Rectal smooth muscle tissue (tissue), 1 donor: ENCODE data around the gene CHMP5.

ENCODE experiments used
- H3K27ac ChIP-seq: one replicate; pipeline ENCODE4 v1.7.0; 2013; ENCODE audit warnings: low read depth, low read length, inconsistent platforms
- H3K27me3 ChIP-seq: one replicate; pipeline ENCODE4 v1.7.0; 2013; ENCODE audit warnings: low read length; ENCODE audit not compliant: control insufficient read depth, insufficient read depth
- H3K36me3 ChIP-seq: one replicate; pipeline ENCODE4 v1.7.0; 2013; ENCODE audit warnings: low read length; ENCODE audit not compliant: control insufficient read depth, insufficient read depth
- H3K4me1 ChIP-seq: one replicate; pipeline ENCODE4 v1.7.0; 2013; ENCODE audit warnings: low read length; ENCODE audit not compliant: control insufficient read depth, insufficient read depth
- H3K4me3 ChIP-seq: one replicate; pipeline ENCODE4 v1.7.0; 2013; ENCODE audit warnings: low read length
- H3K9ac ChIP-seq: one replicate; pipeline ENCODE4 v1.7.0; 2013; ENCODE audit warnings: low read length

CHMP5 gene

GRCh38 chr9:33264473-33265177 is at the start of gene CHMP5, which contains the start of gene BAG1:
Gene CHMP5 (plus strand): TSS chr9:33265049. CDS start chr9:33265079, 30 bp downstream.
Gene BAG1 (minus strand): TSS chr9:33264708.
- H3K4me3 ChIP-seq = peak within 1 kb of the TSS; percentile 100
- peaks cover 19% of the 10 kb centered on the region for H3K36me3 ChIP-seq
- peaks cover 17% of the 10 kb centered on the region for H3K4me1 ChIP-seq
- peak within 1 kb of the TSS; percentile 99 for H3K9ac ChIP-seq
- H3K27me3 ChIP-seq = no peaks in the 10 kb centered on the region
- peak within 1 kb of the TSS; percentile 91 for H3K27ac ChIP-seq

GRCh38 chr9:33220681-33221567 is 43.9 kb upstream of the CHMP5 start:
- H3K4me1 ChIP-seq = no peaks in the 10 kb centered on the region
- H3K27ac ChIP-seq = no peak overlapping the region
- H3K4me3 ChIP-seq = no peak overlapping the region
- no peaks in the 10 kb centered on the region for H3K36me3 ChIP-seq
- H3K9ac ChIP-seq = no peak overlapping the region
- H3K27me3 ChIP-seq = no peaks in the 10 kb centered on the region

- H3K4me1 ChIP-seq = no peaks in the 10 kb centered on the region
- no peaks in the 10 kb centered on the region for H3K27me3 ChIP-seq
- no peaks in the 10 kb centered on the region for H3K36me3 ChIP-seq
- H3K4me3 ChIP-seq = no peak overlapping the region
- H3K27ac ChIP-seq = no peak overlapping the region
- H3K9ac ChIP-seq = no peak overlapping the region
Observed at GRCh38 chr9:33221568-33221884, 43.3 kb upstream of the CHMP5 start.

GRCh38 chr9:33222031-33222430 is 42.8 kb upstream of the CHMP5 start:
- H3K9ac ChIP-seq = no peak overlapping the region
- no peaks in the 10 kb centered on the region for H3K36me3 ChIP-seq
- no peak overlapping the region for H3K4me3 ChIP-seq
- no peaks in the 10 kb centered on the region for H3K4me1 ChIP-seq
- no peaks in the 10 kb centered on the region for H3K27me3 ChIP-seq
- H3K27ac ChIP-seq = no peak overlapping the region

- H3K9ac ChIP-seq = no peak overlapping the region
- no peaks in the 10 kb centered on the region for H3K4me1 ChIP-seq
Observed at GRCh38 chr9:33223696-33224095, 41.2 kb upstream of the CHMP5 start.

GRCh38 chr9:33225319-33226147 is 39.3 kb upstream of the CHMP5 start:
- H3K36me3 ChIP-seq = no peaks in the 10 kb centered on the region
- no peak overlapping the region for H3K9ac ChIP-seq
- no peaks in the 10 kb centered on the region for H3K27me3 ChIP-seq
- no peaks in the 10 kb centered on the region for H3K4me1 ChIP-seq
- no peak overlapping the region for H3K4me3 ChIP-seq
- no peak overlapping the region for H3K27ac ChIP-seq

More at GRCh38 chr9:33223696-33224095, 41.2 kb upstream of the CHMP5 start:
- H3K27me3 ChIP-seq = no peaks in the 10 kb centered on the region
- no peak overlapping the region for H3K27ac ChIP-seq
- no peaks in the 10 kb centered on the region for H3K36me3 ChIP-seq
- no peak overlapping the region for H3K4me3 ChIP-seq

- H3K4me3 ChIP-seq = no peak overlapping the region
- no peaks in the 10 kb centered on the region for H3K36me3 ChIP-seq
- H3K4me1 ChIP-seq = no peaks in the 10 kb centered on the region
- H3K27ac ChIP-seq = no peak overlapping the region
- no peak overlapping the region for H3K9ac ChIP-seq
- no peaks in the 10 kb centered on the region for H3K27me3 ChIP-seq
Observed at GRCh38 chr9:33227008-33227398, 37.8 kb upstream of the CHMP5 start.

- H3K27me3 ChIP-seq = no peaks in the 10 kb centered on the region
- no peaks in the 10 kb centered on the region for H3K36me3 ChIP-seq
- no peaks in the 10 kb centered on the region for H3K4me1 ChIP-seq
- no peak overlapping the region for H3K9ac ChIP-seq
- H3K4me3 ChIP-seq = no peak overlapping the region
- no peak overlapping the region for H3K27ac ChIP-seq
Observed at GRCh38 chr9:33227741-33228140, 37.1 kb upstream of the CHMP5 start.

- H3K36me3 ChIP-seq = no peaks in the 10 kb centered on the region
- H3K9ac ChIP-seq = no peak overlapping the region
- no peak overlapping the region for H3K4me3 ChIP-seq
- no peaks in the 10 kb centered on the region for H3K4me1 ChIP-seq
- H3K27me3 ChIP-seq = no peaks in the 10 kb centered on the region
- no peak overlapping the region for H3K27ac ChIP-seq
Observed at GRCh38 chr9:33228606-33229005, 36.2 kb upstream of the CHMP5 start.

GRCh38 chr9:33229359-33230114 is 35.3 kb upstream of the CHMP5 start:
- no peak overlapping the region for H3K4me3 ChIP-seq
- no peaks in the 10 kb centered on the region for H3K27me3 ChIP-seq
- H3K27ac ChIP-seq = no peak overlapping the region
- H3K9ac ChIP-seq = no peak overlapping the region
- H3K36me3 ChIP-seq = no peaks in the 10 kb centered on the region
- H3K4me1 ChIP-seq = no peaks in the 10 kb centered on the region

GRCh38 chr9:33230756-33231622 is 33.9 kb upstream of the CHMP5 start:
- Histone ChIP-seq H3K4me1 (no peaks in the 10 kb centered on the region), H3K9ac (no peak overlapping the region), H3K4me3 (no peak overlapping the region), H3K27me3 (no peaks in the 10 kb centered on the region), H3K27ac (no peak overlapping the region), H3K36me3 (no peaks in the 10 kb centered on the region)
